ENCODE results near the gene FSTL5. TPM values are rescaled to one million over a fixed set of nuclear protein-coding genes. Genes with fewer than 3 reads are reported as not detected.

Gene FSTL5
- total and polyA plus RNA-seq, 10 of the 15 experiments (the other 5 are each of a cell fraction or from before 2014, with no cell fraction given), result 0.04 to 2.4 (median 0.08) TPM; not detected in 4

- ATAC-seq, result no peak
- TF ChIP-seq ATF7 (IDR thresholded peaks at IDR 0.05; ENCODE audit: low read depth), result no peak
- no peak for TF ChIP-seq HCFC1 (IDR thresholded peaks at IDR 0.05; ENCODE audit: low read length)
- no peak for TF ChIP-seq CREB1 (IDR thresholded peaks at IDR 0.05; ENCODE audit: low read depth)
- TF ChIP-seq ZNF217 (IDR thresholded peaks at IDR 0.05), result no peak
- no peak for TF ChIP-seq TBL1XR1 (IDR thresholded peaks at IDR 0.05; ENCODE audit: low read depth, low read length)
- TF ChIP-seq BRCA1 (IDR thresholded peaks at IDR 0.05; ENCODE audit: low read depth, low read length), result no peak
- no peak for TF ChIP-seq E2F4 (IDR thresholded peaks at IDR 0.05; ENCODE audit: low read depth, low read length)
- no peak for TF ChIP-seq TCF12 (IDR thresholded peaks at IDR 0.05; ENCODE audit: low read depth, low read length)
- no peak for TF ChIP-seq TARDBP (IDR thresholded peaks at IDR 0.05; ENCODE audit: borderline replicate concordance)
- no peak for TF ChIP-seq PAX5 (IDR thresholded peaks at IDR 0.05; ENCODE audit: borderline replicate concordance, low read depth, low read length)
- no peak for TF ChIP-seq ETV6 (conservative IDR thresholded peaks at IDR 0.05 in 1 of 2, IDR thresholded peaks at IDR 0.05 in 1 of 2; ENCODE audit: borderline replicate concordance in 1 of 2, low read depth in 1 of 2)
- no peak for TF ChIP-seq ZNF687 (IDR thresholded peaks at IDR 0.05)
- no peak for TF ChIP-seq CREM (IDR thresholded peaks at IDR 0.05; ENCODE audit: low read depth)
- TF ChIP-seq POLR2AphosphoS2 (IDR thresholded peaks at IDR 0.05; ENCODE audit: low read depth, low read length), result no peak
- no peak for TF ChIP-seq ZBED1 (IDR thresholded peaks at IDR 0.05; ENCODE audit: borderline replicate concordance)
- no peak for TF ChIP-seq MEF2B (IDR thresholded peaks at IDR 0.05; ENCODE audit: partially characterized antibody, poor library complexity, severe bottlenecking)
- TF ChIP-seq ZBTB4 (CRISPR knock-in tag; IDR thresholded peaks at IDR 0.05), result no peak
Measured at GRCh38 chr4:161721947-161722346, 441.9 kb downstream of the FSTL5 start.

More at GRCh38 chr4:161721947-161722346, 441.9 kb downstream of the FSTL5 start:
- Histone ChIP-seq H3K36me3 (ENCODE audit: control insufficient read depth in 2 of 2, insufficient read depth in 2 of 2, low read length in 1 of 2) (no peaks in the 10 kb centered on the region), H3K4me2 (ENCODE audit: control insufficient read depth, insufficient read depth) (no peak overlapping the region), H2AFZ (ENCODE audit: control insufficient read depth, low read depth, low read length) (no peak overlapping the region), H3K27ac (ENCODE audit: control insufficient read depth, insufficient read depth) (no peak overlapping the region), H3K27me3 (replicated peaks in 1 of 2; ENCODE audit: control insufficient read depth in 2 of 2, insufficient read depth in 2 of 2, low read length in 1 of 2) (no peaks in the 10 kb centered on the region), H3K79me2 (ENCODE audit: control insufficient read depth, insufficient read depth, low read length) (no peaks in the 10 kb centered on the region), H3K4me1 (ENCODE audit: control insufficient read depth, insufficient read depth, low read length) (no peaks in the 10 kb centered on the region), H4K20me1 (ENCODE audit: control insufficient read depth, insufficient read depth) (no peaks in the 10 kb centered on the region), H3K9me3 (replicated peaks; ENCODE audit: control insufficient read depth, insufficient read depth, low read length) (no peaks in the 10 kb centered on the region), H3K4me3 (no peak overlapping the region), H3K9ac (ENCODE audit: control insufficient read depth, insufficient read depth, low read length) (no peak overlapping the region)
- FAIRE-seq (no peak), DNase-seq (ENCODE audit: low read depth, low spot score) (no peak)
- intact Hi-C loops (cut with micrococcal nuclease; ENCODE audit: unreplicated experiment), result no loop called here
- ChIA-PET CTCF (no interaction called here), RAD21 (ENCODE audit: unreplicated experiment) (interaction anchor here (0.6 to 1.1 kb wide), 2 partner anchors 8 to 1218 kb away, joined by 3 read pairs; no protein-coding TSS in a partner anchor), POLR2A (interaction anchor here (1.0 kb wide), 1 partner anchor 10 kb away, joined by 3 read pairs; no protein-coding TSS in a partner anchor), SMC1A (ENCODE audit: uncharacterized antibody, unreplicated experiment) (interaction anchor here (0.8 to 1.3 kb wide), 3 partner anchors 7 to 42 kb away, joined by 3 to 4 read pairs (median 4); no protein-coding TSS in a partner anchor)
- in situ Hi-C loops (cut with MboI), result no loop called here
- BruUV-seq (replicated peaks), result no TSS peak

Data from GM12878 (cell line).